Measurements from ENCODE around the gene PGPEP1. TPM values are rescaled to one million over a fixed set of nuclear protein-coding genes. Genes with fewer than 3 reads are reported as not detected.

The PGPEP1 gene
- total and polyA plus RNA-seq, 2 donors (not counting 3 experiments of a cell fraction or from before 2014, with no cell fraction given) = 9.9 to 27.2 TPM

DNA sequence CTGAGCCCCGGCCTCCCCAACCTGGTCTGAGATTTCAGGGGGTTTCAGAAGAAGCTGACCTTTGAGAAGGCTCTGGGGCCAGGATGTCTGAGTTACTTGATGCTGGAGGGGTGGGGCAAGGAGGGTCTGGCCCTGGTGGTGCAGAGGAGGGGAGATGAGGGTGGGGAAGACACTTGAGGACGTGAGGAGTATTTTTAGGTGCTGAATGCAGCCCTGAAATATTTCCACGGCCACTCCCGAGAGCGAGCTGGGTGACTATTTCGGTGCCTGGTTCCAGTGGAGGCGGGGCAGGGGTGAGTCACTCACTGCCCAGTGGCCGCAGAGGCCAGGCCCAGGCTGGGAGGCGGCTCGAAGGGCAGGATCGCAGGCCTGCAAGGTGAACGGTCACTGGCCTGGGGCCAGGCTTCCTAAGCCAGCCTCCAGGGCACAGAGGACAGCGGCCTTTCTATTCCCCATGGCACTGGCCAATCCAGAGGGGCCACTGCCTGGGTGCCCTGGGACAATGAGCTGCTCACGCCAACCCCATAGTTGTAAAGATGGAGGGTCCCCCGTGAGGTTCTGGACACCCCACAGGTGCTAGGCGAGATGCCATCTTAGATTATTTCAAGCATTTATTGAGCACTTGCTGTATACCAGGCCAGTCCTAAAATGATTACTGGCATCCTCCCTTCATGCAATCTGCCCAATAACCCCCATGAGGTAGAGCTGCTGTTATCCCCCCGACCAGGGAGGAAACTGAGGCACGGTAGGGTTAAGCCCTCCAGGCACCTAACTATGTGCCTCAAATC is 39.3 kb upstream of the PGPEP1 start:
- intact Hi-C loops (cut with micrococcal nuclease) = no loop called here
- H3K27me3 ChIP-seq (ENCODE audit: control insufficient read depth in 2 of 2, insufficient read depth in 2 of 2, low read length in 2 of 2) = no peaks in the 10 kb centered on the region
- peaks cover 21% of the 10 kb centered on the region for H3K4me1 ChIP-seq (ENCODE audit: control insufficient read depth, extremely low read depth, insufficient read depth, low read length)
- FAIRE-seq (peak; percentile 56), DNase-seq (ENCODE audit: low read depth, low spot score) (no peak)
- H3K9me3 ChIP-seq (replicated peaks; ENCODE audit: control insufficient read depth, insufficient read depth, low read length) = no peaks in the 10 kb centered on the region
- dilution Hi-C loops (cut with MboI; ENCODE audit: extremely low pct_ligation_motif_present, low sequenced_read_pairs) = no loop called here
- H4K20me1 ChIP-seq (replicated peaks; ENCODE audit: control insufficient read depth, extremely low read depth, insufficient read depth, low read length) = no peaks in the 10 kb centered on the region
- no peak overlapping the region for H3K4me2 ChIP-seq (ENCODE audit: insufficient read depth, low read length)
- no peaks in the 10 kb centered on the region for H3K36me3 ChIP-seq (ENCODE audit: control insufficient read depth in 2 of 2, extremely low read depth in 1 of 2, insufficient read depth in 2 of 2, low read length in 2 of 2)
- no peaks in the 10 kb centered on the region for H3K9me1 ChIP-seq (replicated peaks; ENCODE audit: control insufficient read depth, extremely low read depth, insufficient read depth, low read length)
- no peak overlapping the region for H3K4me3 ChIP-seq (replicated peaks in 1 of 3; ENCODE audit: insufficient read depth in 1 of 3, low read depth in 1 of 3, low read length in 3 of 3)
- no peaks in the 10 kb centered on the region for H3K79me2 ChIP-seq (ENCODE audit: control insufficient read depth, insufficient read depth, low read length)
- TF ChIP-seq JUN (IDR thresholded peaks at IDR 0.05; ENCODE audit: borderline replicate concordance, insufficient read depth, insufficient read length, low read depth) (peak; percentile 28), FOS (IDR thresholded peaks at IDR 0.05; ENCODE audit: borderline replicate concordance, insufficient read depth, low read length) (peak; percentile 71)
- TF ChIP-seq, protein P1, sequence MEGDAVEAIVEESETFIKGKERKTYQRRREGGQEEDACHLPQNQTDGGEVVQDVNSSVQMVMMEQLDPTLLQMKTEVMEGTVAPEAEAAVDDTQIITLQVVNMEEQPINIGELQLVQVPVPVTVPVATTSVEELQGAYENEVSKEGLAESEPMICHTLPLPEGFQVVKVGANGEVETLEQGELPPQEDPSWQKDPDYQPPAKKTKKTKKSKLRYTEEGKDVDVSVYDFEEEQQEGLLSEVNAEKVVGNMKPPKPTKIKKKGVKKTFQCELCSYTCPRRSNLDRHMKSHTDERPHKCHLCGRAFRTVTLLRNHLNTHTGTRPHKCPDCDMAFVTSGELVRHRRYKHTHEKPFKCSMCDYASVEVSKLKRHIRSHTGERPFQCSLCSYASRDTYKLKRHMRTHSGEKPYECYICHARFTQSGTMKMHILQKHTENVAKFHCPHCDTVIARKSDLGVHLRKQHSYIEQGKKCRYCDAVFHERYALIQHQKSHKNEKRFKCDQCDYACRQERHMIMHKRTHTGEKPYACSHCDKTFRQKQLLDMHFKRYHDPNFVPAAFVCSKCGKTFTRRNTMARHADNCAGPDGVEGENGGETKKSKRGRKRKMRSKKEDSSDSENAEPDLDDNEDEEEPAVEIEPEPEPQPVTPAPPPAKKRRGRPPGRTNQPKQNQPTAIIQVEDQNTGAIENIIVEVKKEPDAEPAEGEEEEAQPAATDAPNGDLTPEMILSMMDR (IDR thresholded peaks at IDR 0.05; ENCODE audit: extremely low read depth in 1 of 2, insufficient read depth in 1 of 2, low read depth in 1 of 2, low read length in 2 of 2) = no peak
- no peak overlapping the region for H3K27ac ChIP-seq (ENCODE audit: insufficient read depth, low read depth, low read length)
- ChIA-PET CTCF (interaction anchor here (1.0 to 1.5 kb wide), 5 partner anchors 18 to 28 kb away, joined by 3 to 10 read pairs (median 5); partner anchors contain the start of genes JUND and LSM4), POLR2A (interaction anchor here (0.9 to 5.3 kb wide), 2 partner anchors 8 to 21 kb away, joined by 3 to 73 read pairs; partner anchors contain the start of gene JUND)
- no peak overlapping the region for H3K9ac ChIP-seq (replicated peaks; ENCODE audit: extremely low read depth, insufficient read depth, low read length)
- no TSS peak for BruUV-seq (replicated peaks)
- no peak overlapping the region for H2AFZ ChIP-seq (ENCODE audit: low read depth, low read length)

DNA sequence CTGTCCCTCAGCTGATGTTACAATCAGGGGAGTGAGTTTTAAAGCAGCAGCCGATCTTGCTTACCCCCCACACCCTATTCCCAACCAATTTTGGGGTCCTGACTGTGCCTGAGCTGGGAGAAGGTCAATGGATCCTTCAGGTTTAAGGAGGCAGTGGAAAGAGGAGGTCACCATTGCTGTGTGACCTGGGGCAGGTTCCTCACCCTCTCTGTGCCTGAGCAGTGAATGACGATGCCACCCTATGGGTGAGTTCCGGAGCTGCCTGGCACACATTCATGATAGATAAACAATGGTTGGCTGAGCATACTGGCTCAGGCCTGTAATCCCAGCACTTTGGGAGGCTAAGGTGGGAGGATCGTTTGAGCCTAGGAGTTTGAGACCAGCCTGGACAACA is 38.7 kb upstream of the PGPEP1 start:
- POLR2A ChIA-PET = interaction anchor here (0.9 to 5.3 kb wide), 2 partner anchors 9 to 21 kb away, joined by 3 to 73 read pairs; partner anchors contain the start of gene JUND

More for the DNA sequence above, 38.7 kb upstream of the PGPEP1 start:
- no peaks in the 10 kb centered on the region for H3K27me3 ChIP-seq (ENCODE audit: control insufficient read depth in 2 of 2, insufficient read depth in 2 of 2, low read length in 2 of 2)
- dilution Hi-C loops (cut with MboI; ENCODE audit: extremely low pct_ligation_motif_present, low sequenced_read_pairs) (no loop called here), intact Hi-C loops (cut with micrococcal nuclease) (no loop called here)
- H3K4me2 ChIP-seq (ENCODE audit: insufficient read depth, low read length) = no peak overlapping the region
- no peaks in the 10 kb centered on the region for H4K20me1 ChIP-seq (replicated peaks; ENCODE audit: control insufficient read depth, extremely low read depth, insufficient read depth, low read length)
- no peak overlapping the region for H3K9ac ChIP-seq (replicated peaks; ENCODE audit: extremely low read depth, insufficient read depth, low read length)
- no peaks in the 10 kb centered on the region for H3K36me3 ChIP-seq (ENCODE audit: control insufficient read depth in 2 of 2, extremely low read depth in 1 of 2, insufficient read depth in 2 of 2, low read length in 2 of 2)
- no peak overlapping the region for H2AFZ ChIP-seq (ENCODE audit: low read depth, low read length)
- H3K27ac ChIP-seq (ENCODE audit: insufficient read depth, low read depth, low read length) = no peak overlapping the region
- CTCF ChIA-PET = interaction anchor here (1.3 to 1.6 kb wide), 6 partner anchors 17 to 27 kb away, joined by 3 to 9 read pairs (median 6); partner anchors contain the start of genes JUND and LSM4
- H3K79me2 ChIP-seq (ENCODE audit: control insufficient read depth, insufficient read depth, low read length) = no peaks in the 10 kb centered on the region
- no peak for TF ChIP-seq POLR2A (IDR thresholded peaks at IDR 0.05; ENCODE audit: low read depth, low read length)
- no peak for TF ChIP-seq JUN (IDR thresholded peaks at IDR 0.05; ENCODE audit: borderline replicate concordance, insufficient read depth, insufficient read length, low read depth)
- no peak for TF ChIP-seq EZH2 (IDR thresholded peaks at IDR 0.05; ENCODE audit: borderline replicate concordance, low read depth, low read length, severe bottlenecking)
- TF ChIP-seq, protein P1 (IDR thresholded peaks at IDR 0.05; ENCODE audit: extremely low read depth in 1 of 2, insufficient read depth in 1 of 2, low read depth in 1 of 2, low read length in 2 of 2) = no peak
- TF ChIP-seq MAX (IDR thresholded peaks at IDR 0.05; ENCODE audit: insufficient read depth, insufficient read length) = no peak
- TF ChIP-seq MYC (IDR thresholded peaks at IDR 0.05; ENCODE audit: low read depth, low read length) = no peak
- no peak for TF ChIP-seq GATA2 (IDR thresholded peaks at IDR 0.05; ENCODE audit: insufficient read depth, insufficient read length, low read depth, low read length)
- no peak for TF ChIP-seq FOS (IDR thresholded peaks at IDR 0.05; ENCODE audit: borderline replicate concordance, insufficient read depth, low read length)
- no peak for TF ChIP-seq POLR2AphosphoS5 (IDR thresholded peaks at IDR 0.05; ENCODE audit: insufficient read depth, low read depth, low read length)
- DNase-seq (ENCODE audit: low read depth, low spot score) (no peak), FAIRE-seq (no peak)
- no peaks in the 10 kb centered on the region for H3K9me3 ChIP-seq (replicated peaks; ENCODE audit: control insufficient read depth, insufficient read depth, low read length)
- H3K4me3 ChIP-seq (replicated peaks in 1 of 3; ENCODE audit: insufficient read depth in 1 of 3, low read depth in 1 of 3, low read length in 3 of 3) = no peak overlapping the region
- BruUV-seq (replicated peaks) = no TSS peak
- peaks cover 21% of the 10 kb centered on the region for H3K4me1 ChIP-seq (ENCODE audit: control insufficient read depth, extremely low read depth, insufficient read depth, low read length)
- H3K9me1 ChIP-seq (replicated peaks; ENCODE audit: control insufficient read depth, extremely low read depth, insufficient read depth, low read length) = no peaks in the 10 kb centered on the region
